Measurements from ENCODE around the gene COL15A1. TPM values are rescaled to one million over a fixed set of nuclear protein-coding genes. Genes with fewer than 3 reads are reported as not detected.
A peak's percentile ranks its signal among the peaks of the same experiment; 100 is the strongest.

COL15A1 gene
- total and polyA plus RNA-seq, 2 of the 8 experiments (the other 6 are each of a cell fraction or from before 2014, with no cell fraction given), result 0.12 to 0.15 TPM

DNA sequence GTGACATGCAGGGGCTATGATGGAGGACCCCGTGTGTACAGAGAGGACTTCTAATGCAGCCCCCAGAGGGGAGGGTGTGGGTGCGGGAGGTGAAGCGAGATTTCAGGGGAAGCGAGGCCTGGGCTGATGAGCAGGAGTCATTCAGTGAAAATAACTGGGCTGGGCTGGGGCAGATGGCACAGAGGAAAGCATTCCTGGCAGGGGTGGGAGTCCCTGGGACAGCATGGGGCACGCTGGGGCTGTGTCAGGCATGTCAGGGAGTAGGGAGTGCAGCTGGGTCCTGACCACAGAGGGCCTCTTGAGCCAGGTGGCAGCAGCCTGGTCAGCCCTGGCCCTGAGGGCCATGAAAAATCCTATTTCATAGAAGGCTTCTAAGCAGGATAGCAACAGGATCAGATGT, 36.6 kb downstream of the COL15A1 start:
- Histone ChIP-seq H3K9me3 (ENCODE audit: insufficient read depth in 2 of 2, low read depth in 1 of 2, low read length in 1 of 2) (no peaks in the 10 kb centered on the region), H3K18ac (ENCODE audit: extremely low read depth, low read length) (no peak overlapping the region), H3K23ac (ENCODE audit: insufficient read length) (no peak overlapping the region), H2BK120ac (replicated peaks; ENCODE audit: low read depth, low read length) (no peak overlapping the region), H3K27me3 (replicated peaks in 1 of 4; ENCODE audit: control insufficient read depth in 3 of 4, extremely low read depth in 1 of 4, insufficient read depth in 3 of 4, low read length in 3 of 4) (peaks cover 6 to 21% (median 18%) of the 10 kb centered on the region in 4 experiments), H4K8ac (ENCODE audit: extremely low read depth, insufficient read depth, low read length) (peak overlapping the region; percentile 15; the same call in 1 of the 2 replicates), H2BK20ac (ENCODE audit: low read length) (no peak overlapping the region), H3K79me1 (ENCODE audit: low read depth, low read length) (no peaks in the 10 kb centered on the region), H2AFZ (ENCODE audit: low read length) (no peak overlapping the region), H3K4ac (replicated peaks; ENCODE audit: insufficient read length, low read depth, low read length) (no peak overlapping the region), H2AK5ac (ENCODE audit: low read depth, low read length) (no peak overlapping the region), H3K14ac (ENCODE audit: insufficient read length) (no peak overlapping the region), H4K91ac (replicated peaks; ENCODE audit: insufficient read length, low read length) (no peak overlapping the region), H3K4me3 (ENCODE audit: extremely low read depth in 1 of 4, insufficient read depth in 2 of 4, low read depth in 3 of 4, low read length in 4 of 4) (no peak overlapping the region), H3K27ac (ENCODE audit: low read depth, low read length) (no peak overlapping the region), H2BK12ac (ENCODE audit: low read depth, low read length) (0 out of 2 replicates have a peak overlapping the region, but pooled peaks have one; percentile 30), H3K4me1 (replicated peaks in 1 of 4; ENCODE audit: control insufficient read depth in 3 of 4, insufficient read depth in 4 of 4, low read length in 3 of 4) (peaks cover 0 to 8% (median 4%) of the 10 kb centered on the region in 4 experiments; a peak in 6 of 7 replicates), H3K79me2 (ENCODE audit: control insufficient read depth in 1 of 2, insufficient read depth in 2 of 2, low read length in 2 of 2) (no peaks in the 10 kb centered on the region), H2BK15ac (ENCODE audit: low read length) (no peak overlapping the region), H2BK5ac (ENCODE audit: low read depth, low read length) (no peak overlapping the region), H4K5ac (ENCODE audit: insufficient read length, low read depth, low read length) (no peak overlapping the region), H3K9ac (replicated peaks in 1 of 4; ENCODE audit: extremely low read depth in 1 of 4, low read depth in 3 of 4, low read length in 3 of 4) (no peak overlapping the region), H3K56ac (replicated peaks; ENCODE audit: insufficient read length, low read depth, low read length) (no peak overlapping the region), H3K36me3 (ENCODE audit: control insufficient read depth in 2 of 4, insufficient read depth in 4 of 4, low read length in 3 of 4) (no peaks in the 10 kb centered on the region), H3K23me2 (ENCODE audit: low read depth, low read length) (no peaks in the 10 kb centered on the region), H3K4me2 (ENCODE audit: insufficient read depth in 1 of 2, low read depth in 2 of 2, low read length in 2 of 2) (no peak overlapping the region), H4K20me1 (replicated peaks in 1 of 2; ENCODE audit: control insufficient read depth in 1 of 2, insufficient read depth in 2 of 2, low read length in 2 of 2) (no peaks in the 10 kb centered on the region)
- 91% methylated on average over 5 of the region's 5 CpGs; no CpG with 5 or more reads in 1 of the 2 experiments for WGBS, 2 experiments (ENCODE audit: extremely low coverage in 1 of 2, insufficient coverage in 1 of 2, insufficient read length in 1 of 2, insufficient replicate concordance in 2 of 2, low coverage in 1 of 2, low lambda C conversion rate in 2 of 2, missing lambda C conversion rate in 1 of 2)
- CTCF ChIA-PET (ENCODE audit: partially characterized antibody), result interaction anchor here (1.6 kb wide), 1 partner anchor 11 kb away, joined by 3 read pairs; no protein-coding TSS in a partner anchor
- POLR2A ChIA-PET (ENCODE audit: partially characterized antibody), result no interaction called here
- FAIRE-seq (no peak), DNase-seq (ENCODE audit: low read depth in 1 of 2, low spot score in 2 of 2) (no peak)
- no peak for TF ChIP-seq SIRT6 (IDR thresholded peaks at IDR 0.05; ENCODE audit: low read length)
- TF ChIP-seq EP300 (IDR thresholded peaks at IDR 0.05; ENCODE audit: borderline replicate concordance in 1 of 2, low read depth in 2 of 2, low read length in 2 of 2), result no peak
- TF ChIP-seq CREB1 (IDR thresholded peaks at IDR 0.05), result no peak
- no peak for TF ChIP-seq SIX5 (IDR thresholded peaks at IDR 0.05; ENCODE audit: low read depth, low read length)
- TF ChIP-seq ASH2L (IDR thresholded peaks at IDR 0.05; ENCODE audit: low read length), result no peak
- no peak for TF ChIP-seq TAF7 (optimal IDR thresholded peaks at IDR 0.05; ENCODE audit: borderline replicate concordance, low read depth, low read length)
- TF ChIP-seq KDM1A (IDR thresholded peaks at IDR 0.05; ENCODE audit: borderline replicate concordance, low read length), result no peak
- TF ChIP-seq YY1 (IDR thresholded peaks at IDR 0.05; ENCODE audit: low read depth, low read length), result no peak
- TF ChIP-seq, protein P1, sequence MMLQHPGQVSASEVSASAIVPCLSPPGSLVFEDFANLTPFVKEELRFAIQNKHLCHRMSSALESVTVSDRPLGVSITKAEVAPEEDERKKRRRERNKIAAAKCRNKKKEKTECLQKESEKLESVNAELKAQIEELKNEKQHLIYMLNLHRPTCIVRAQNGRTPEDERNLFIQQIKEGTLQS (IDR thresholded peaks at IDR 0.05; ENCODE audit: insufficient read depth, low read depth, low read length), result no peak
- TF ChIP-seq, protein P2, sequence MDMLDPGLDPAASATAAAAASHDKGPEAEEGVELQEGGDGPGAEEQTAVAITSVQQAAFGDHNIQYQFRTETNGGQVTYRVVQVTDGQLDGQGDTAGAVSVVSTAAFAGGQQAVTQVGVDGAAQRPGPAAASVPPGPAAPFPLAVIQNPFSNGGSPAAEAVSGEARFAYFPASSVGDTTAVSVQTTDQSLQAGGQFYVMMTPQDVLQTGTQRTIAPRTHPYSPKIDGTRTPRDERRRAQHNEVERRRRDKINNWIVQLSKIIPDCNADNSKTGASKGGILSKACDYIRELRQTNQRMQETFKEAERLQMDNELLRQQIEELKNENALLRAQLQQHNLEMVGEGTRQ (IDR thresholded peaks at IDR 0.05; ENCODE audit: low read length), result no peak
- no peak for TF ChIP-seq POLR2A (IDR thresholded peaks at IDR 0.05; ENCODE audit: control extremely low read depth in 1 of 2, low read depth in 2 of 2, low read length in 2 of 2)
- no peak for TF ChIP-seq FOSL1 (IDR thresholded peaks at IDR 0.05; ENCODE audit: insufficient read depth, low read depth, low read length)
- no peak for TF ChIP-seq EGR1 (IDR thresholded peaks at IDR 0.05; ENCODE audit: borderline replicate concordance, low read depth, low read length)
- no peak for TF ChIP-seq BACH1 (IDR thresholded peaks at IDR 0.05; ENCODE audit: low read length)

Data from H1 (cell line).